22Rv1 (cell line): Measurements from ENCODE around the gene MXI1.

Experiments used
- H3K27ac ChIP-seq: fragments of 450-650 bp; 2 replicates; pipeline ENCODE4 v1.5.1; 2017
- ZFX ChIP-seq: fragments of 450-650 bp; IDR thresholded peaks from 2 replicates; pipeline ENCODE4 v1.6.1; 2017; ENCODE audit warnings: antibody characterized with exemption, borderline replicate concordance
- TF ChIP-seq, protein P1 (sequence below): fragments of 450-650 bp; IDR thresholded peaks from 2 replicates; pipeline ENCODE4 v1.5.1; 2017; ENCODE audit warnings: mild to moderate bottlenecking

MXI1 gene

DNA sequence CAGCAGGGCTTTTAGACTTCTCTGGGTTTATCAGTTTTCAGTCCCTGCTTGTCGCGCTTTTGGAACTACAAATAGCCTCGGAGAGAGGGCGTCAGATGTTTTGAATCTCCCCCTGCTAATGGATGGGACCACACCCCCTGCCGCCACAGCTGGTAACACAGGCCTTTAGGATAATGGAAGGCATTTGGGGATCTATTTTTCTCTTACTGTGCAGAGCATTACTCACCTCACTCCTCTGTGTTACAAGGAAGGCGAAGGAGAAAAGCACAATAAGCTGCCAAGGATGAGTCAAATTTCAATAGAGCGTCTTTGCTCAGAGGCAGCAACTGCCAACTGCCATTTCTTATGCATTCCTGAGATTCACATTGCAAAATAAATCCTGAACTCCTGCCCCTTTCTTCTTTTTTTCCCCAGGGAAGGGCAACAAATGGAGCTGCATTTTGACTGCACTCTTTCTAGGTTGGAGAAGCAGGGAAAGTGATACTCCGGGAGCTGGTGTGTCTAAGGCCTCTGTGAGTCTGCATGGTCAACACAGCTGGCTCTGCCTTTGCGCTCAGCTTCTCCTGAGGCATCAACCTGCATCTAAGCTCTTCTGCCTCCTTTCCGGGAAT, 128.8 kb downstream of the MXI1 start:
- no peak overlapping the region for H3K27ac ChIP-seq
- TF ChIP-seq, protein P1, sequence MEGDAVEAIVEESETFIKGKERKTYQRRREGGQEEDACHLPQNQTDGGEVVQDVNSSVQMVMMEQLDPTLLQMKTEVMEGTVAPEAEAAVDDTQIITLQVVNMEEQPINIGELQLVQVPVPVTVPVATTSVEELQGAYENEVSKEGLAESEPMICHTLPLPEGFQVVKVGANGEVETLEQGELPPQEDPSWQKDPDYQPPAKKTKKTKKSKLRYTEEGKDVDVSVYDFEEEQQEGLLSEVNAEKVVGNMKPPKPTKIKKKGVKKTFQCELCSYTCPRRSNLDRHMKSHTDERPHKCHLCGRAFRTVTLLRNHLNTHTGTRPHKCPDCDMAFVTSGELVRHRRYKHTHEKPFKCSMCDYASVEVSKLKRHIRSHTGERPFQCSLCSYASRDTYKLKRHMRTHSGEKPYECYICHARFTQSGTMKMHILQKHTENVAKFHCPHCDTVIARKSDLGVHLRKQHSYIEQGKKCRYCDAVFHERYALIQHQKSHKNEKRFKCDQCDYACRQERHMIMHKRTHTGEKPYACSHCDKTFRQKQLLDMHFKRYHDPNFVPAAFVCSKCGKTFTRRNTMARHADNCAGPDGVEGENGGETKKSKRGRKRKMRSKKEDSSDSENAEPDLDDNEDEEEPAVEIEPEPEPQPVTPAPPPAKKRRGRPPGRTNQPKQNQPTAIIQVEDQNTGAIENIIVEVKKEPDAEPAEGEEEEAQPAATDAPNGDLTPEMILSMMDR: no peak
- no peak for TF ChIP-seq ZFX
